ENCODE results near the gene MGAT5B. TPM values are rescaled to one million over a fixed set of nuclear protein-coding genes. Genes with fewer than 3 reads are reported as not detected.

Gene MGAT5B
- total RNA-seq, 1 donor from 2014 or later = 7.4 TPM

GRCh38 chr17:76929148-76929547 is 60.9 kb downstream of the MGAT5B start:
- Mint-ChIP-seq H3K9me3 (no peaks in the 10 kb centered on the region), H3K27me3 (peaks cover 12% of the 10 kb centered on the region), H3K27ac (no peak overlapping the region), H3K36me3 (ENCODE audit: low read depth) (no peaks in the 10 kb centered on the region), H3K4me1 (no peaks in the 10 kb centered on the region), H3K4me3 (no peak overlapping the region)
- intact Hi-C loops (cut with micrococcal nuclease) = no loop called here
- CTCF ChIA-PET = no interaction called here
- POLR2A ChIA-PET = no interaction called here
- DNase-seq = no peak
- ATAC-seq (ENCODE audit: low read depth) = no peak
- TF ChIP-seq CTCF (IDR thresholded peaks at IDR 0.05) = no peak

GRCh38 chr17:76929601-76930000 is 61.4 kb downstream of the MGAT5B start:
- Mint-ChIP-seq H3K4me3 (no peak overlapping the region), H3K36me3 (ENCODE audit: low read depth) (no peaks in the 10 kb centered on the region), H3K27me3 (peaks cover 13% of the 10 kb centered on the region), H3K27ac (no peak overlapping the region), H3K9me3 (no peaks in the 10 kb centered on the region), H3K4me1 (no peaks in the 10 kb centered on the region)
- CTCF ChIA-PET = no interaction called here
- ATAC-seq (ENCODE audit: low read depth) (no peak), DNase-seq (no peak)
- POLR2A ChIA-PET = no interaction called here
- TF ChIP-seq CTCF (IDR thresholded peaks at IDR 0.05) = no peak
- intact Hi-C loops (cut with micrococcal nuclease) = no loop called here

GRCh38 chr17:76930107-76930506 is 61.9 kb downstream of the MGAT5B start:
- no peak for TF ChIP-seq CTCF (IDR thresholded peaks at IDR 0.05)
- Mint-ChIP-seq H3K36me3 (ENCODE audit: low read depth) (no peaks in the 10 kb centered on the region), H3K9me3 (no peaks in the 10 kb centered on the region), H3K27me3 (peaks cover 15% of the 10 kb centered on the region), H3K27ac (no peak overlapping the region), H3K4me1 (no peaks in the 10 kb centered on the region), H3K4me3 (no peak overlapping the region)
- DNase-seq = no peak
- ATAC-seq (ENCODE audit: low read depth) = no peak
- intact Hi-C loops (cut with micrococcal nuclease) = no loop called here
- ChIA-PET POLR2A (no interaction called here), CTCF (no interaction called here)

GRCh38 chr17:76932402-76933333 is 64.5 kb downstream of the MGAT5B start:
- ChIA-PET CTCF (no interaction called here), POLR2A (no interaction called here)
- ATAC-seq (ENCODE audit: low read depth) (no peak), DNase-seq (no peak)
- no peaks in the 10 kb centered on the region for H3K9me3 Mint-ChIP-seq
- H3K4me1 Mint-ChIP-seq = no peaks in the 10 kb centered on the region
- H3K4me3 Mint-ChIP-seq = no peak overlapping the region
- peaks cover 12% of the 10 kb centered on the region for H3K27me3 Mint-ChIP-seq
- no peak for TF ChIP-seq CTCF (IDR thresholded peaks at IDR 0.05)
- no peak overlapping the region for H3K27ac Mint-ChIP-seq
- no peaks in the 10 kb centered on the region for H3K36me3 Mint-ChIP-seq (ENCODE audit: low read depth)
- intact Hi-C loops (cut with micrococcal nuclease) = no loop called here

- TF ChIP-seq CTCF (IDR thresholded peaks at IDR 0.05) = no peak
- Mint-ChIP-seq H3K36me3 (ENCODE audit: low read depth) (no peaks in the 10 kb centered on the region), H3K4me1 (no peaks in the 10 kb centered on the region), H3K4me3 (no peak overlapping the region), H3K9me3 (no peaks in the 10 kb centered on the region), H3K27me3 (peaks cover 6% of the 10 kb centered on the region), H3K27ac (no peak overlapping the region)
- DNase-seq (no peak), ATAC-seq (ENCODE audit: low read depth) (no peak)
- ChIA-PET POLR2A (interaction anchor here (0.6 kb wide), 1 partner anchor 470 kb away, joined by 3 read pairs; no protein-coding TSS in a partner anchor), CTCF (no interaction called here)
- intact Hi-C loops (cut with micrococcal nuclease) = no loop called here
These were observed 66.5 kb downstream of the MGAT5B start for GRCh38 chr17:76934561-76935320.

All from activated B cell treated with CpG ODN at 0.5 μM for 24 hours (primary cell).